Neural cell (in vitro differentiated cells): ENCODE measurements around the gene LCAT. TPM values are rescaled to one million over a fixed set of nuclear protein-coding genes. Genes with fewer than 3 reads are reported as not detected.
"Not testable (repeated sequence)": the region's sequence is repeated elsewhere in the genome, so short reads cannot be mapped to it uniquely, and the experiment has no call there.

Experiments used
- H2AFZ ChIP-seq: fragments of 200-600, 300-800 bp; sonication (generic), shearing (Covaris generic); 2 replicates; pipeline ENCODE4 v1.6.0; 2014; ENCODE audit warnings: low read depth, mild to moderate bottlenecking, antibody characterized with exemption, low read length, moderate library complexity
- H3F3A ChIP-seq: fragments of 200-600 bp; shearing (Covaris generic); 2 replicates; pipeline ENCODE4 v1.6.1; 2016; ENCODE audit warnings: mild to moderate bottlenecking, moderate library complexity, mixed read lengths, antibody characterized with exemption, low read length; ENCODE audit not compliant: insufficient read depth, poor library complexity, severe bottlenecking
- H3K27ac ChIP-seq: fragments of 200-600, 300-800 bp; sonication (generic), shearing (Covaris generic); 2 replicates; pipeline ENCODE4 v1.5.1; 2014; ENCODE audit warnings: mild to moderate bottlenecking, low read length, moderate library complexity
- H3K27me3 ChIP-seq: fragments of 300-800, 200-600 bp; sonication (generic), shearing (Covaris generic); 2 replicates; pipeline ENCODE4 v1.6.0; 2014; ENCODE audit warnings: mild to moderate bottlenecking, low read depth, low read length, moderate library complexity; ENCODE audit not compliant: insufficient read depth
- H3K36me3 ChIP-seq: fragments of 300-800, 200-600 bp; sonication (generic), shearing (Covaris generic); 2 replicates; pipeline ENCODE4 v1.5.1; 2014; ENCODE audit warnings: mild to moderate bottlenecking, antibody characterized with exemption, low read length, moderate library complexity; ENCODE audit not compliant: insufficient read depth
- H3K4me2 ChIP-seq: fragments of 300-800, 200-600 bp; sonication (generic), shearing (Covaris generic); 2 replicates; pipeline ENCODE4 v1.6.0; 2014; ENCODE audit warnings: mild to moderate bottlenecking, low read length
- H3K4me3 ChIP-seq: fragments of 300-800, 200-600 bp; sonication (generic), shearing (Covaris generic); 2 replicates; pipeline ENCODE4 v1.5.1; 2014; ENCODE audit warnings: mild to moderate bottlenecking, low read length, moderate library complexity
- H3K79me2 ChIP-seq: fragments of 200-600 bp; shearing (Covaris generic); replicated peaks from 2 replicates; pipeline ENCODE4 v1.6.0; 2014; ENCODE audit warnings: mild to moderate bottlenecking, low read length, moderate library complexity; ENCODE audit not compliant: insufficient read depth
- H3K9ac ChIP-seq: fragments of 300-800, 200-600 bp; sonication (generic), shearing (Covaris generic); 2 replicates; pipeline ENCODE4 v1.6.1; 2016; ENCODE audit warnings: mild to moderate bottlenecking, low read length, mixed read lengths
- H3K9me2 ChIP-seq: fragments of 200-600 bp; shearing (Covaris generic); 2 replicates; pipeline ENCODE4 v1.6.1; 2016; ENCODE audit warnings: mild to moderate bottlenecking, low read length, mixed read lengths; ENCODE audit not compliant: insufficient read depth
- H3K9me3 ChIP-seq: fragments of 200-600, 300-800 bp; sonication (generic), shearing (Covaris generic); 2 replicates; pipeline ENCODE4 v1.6.1; 2016; ENCODE audit warnings: mild to moderate bottlenecking, mixed run types, low read length, moderate library complexity, mixed read lengths
- H4K20me1 ChIP-seq: fragments of 200-600 bp; shearing (Covaris generic); 2 replicates; pipeline ENCODE4 v1.6.1; 2016; ENCODE audit warnings: mild to moderate bottlenecking, mixed run types; ENCODE audit not compliant: insufficient read depth
- CTCF ChIP-seq: fragments of 450-650 bp; IDR thresholded peaks from 2 replicates; pipeline ENCODE4 v1.5.1; 2014; ENCODE audit warnings: antibody characterized with exemption, mild to moderate bottlenecking, moderate library complexity; ENCODE audit not compliant: poor library complexity, severe bottlenecking
- EP300 ChIP-seq: fragments of 450-650 bp; conservative IDR thresholded peaks from 2 replicates; pipeline ENCODE4 v1.6.1; 2014; ENCODE audit warnings: antibody characterized with exemption, mild to moderate bottlenecking, moderate library complexity; ENCODE audit not compliant: poor library complexity, severe bottlenecking
- EZH2 ChIP-seq: fragments of 200-600, 300-800 bp; shearing (Covaris generic), sonication (generic); IDR thresholded peaks from 2 replicates; pipeline ENCODE4 v1.6.1; 2014; ENCODE audit warnings: antibody characterized with exemption, low read length, borderline replicate concordance, mild to moderate bottlenecking; ENCODE audit not compliant: insufficient read depth, poor library complexity, severe bottlenecking
- MXI1 ChIP-seq: fragments of 450-650 bp; conservative IDR thresholded peaks from 2 replicates; pipeline ENCODE4 v1.6.1; 2014; ENCODE audit warnings: antibody characterized with exemption, mild to moderate bottlenecking; ENCODE audit not compliant: poor library complexity, severe bottlenecking
- POLR2AphosphoS5 ChIP-seq: IDR thresholded peaks from 2 replicates; pipeline ENCODE4 v1.6.1; 2012
- RAD21 ChIP-seq: fragments of 450-650 bp; conservative IDR thresholded peaks from 2 replicates; pipeline ENCODE4 v1.6.1; 2014; ENCODE audit warnings: antibody characterized with exemption, mild to moderate bottlenecking, moderate library complexity
- REST ChIP-seq: IDR thresholded peaks from 2 replicates; pipeline ENCODE4 v1.6.1; 2012; ENCODE audit warnings: borderline replicate concordance
- SMC3 ChIP-seq: fragments of 450-650 bp; conservative IDR thresholded peaks from 2 replicates; pipeline ENCODE4 v1.6.1; 2014; ENCODE audit warnings: antibody characterized with exemption, mild to moderate bottlenecking, moderate library complexity; ENCODE audit not compliant: poor library complexity
- TAF1 ChIP-seq: IDR thresholded peaks from 2 replicates; pipeline ENCODE4 v1.6.1; 2012; ENCODE audit warnings: low read depth
- polyA plus RNA-seq: library from polyadenylated mRNA; depleted of rRNA; stranded (reverse); fragments of >200 nt; gene quantifications from 2 replicates; pipeline ENCODE4 v1.2.3, GENCODE V29; 2014

Gene LCAT
- polyA plus RNA-seq, 1 donor from 2014 or later, result 0.32 TPM

- H3K4me3 ChIP-seq, result no peak overlapping the region
- H3K79me2 ChIP-seq, result no peaks in the 10 kb centered on the region
- no peaks in the 10 kb centered on the region for H4K20me1 ChIP-seq
- no peaks in the 10 kb centered on the region for H3K9me2 ChIP-seq
- H3K27ac ChIP-seq, result no peak overlapping the region
- TF ChIP-seq TAF1 (no peak), SMC3 (no peak), EP300 (no peak), CTCF (no peak), POLR2AphosphoS5 (no peak), MXI1 (no peak), REST (no peak), RAD21 (no peak), EZH2 (no peak)
- H2AFZ ChIP-seq, result no peak overlapping the region
- H3K4me2 ChIP-seq, result no peak overlapping the region
- no peaks in the 10 kb centered on the region for H3K27me3 ChIP-seq
- H3K36me3 ChIP-seq, result no peaks in the 10 kb centered on the region
- H3F3A ChIP-seq, result no peaks in the 10 kb centered on the region
- H3K9ac ChIP-seq, result no peak overlapping the region
- H3K9me3 ChIP-seq, result no peaks in the 10 kb centered on the region
Measured at GRCh38 chr16:67976205-67976604, 32.3 kb upstream of the LCAT start.

DNA sequence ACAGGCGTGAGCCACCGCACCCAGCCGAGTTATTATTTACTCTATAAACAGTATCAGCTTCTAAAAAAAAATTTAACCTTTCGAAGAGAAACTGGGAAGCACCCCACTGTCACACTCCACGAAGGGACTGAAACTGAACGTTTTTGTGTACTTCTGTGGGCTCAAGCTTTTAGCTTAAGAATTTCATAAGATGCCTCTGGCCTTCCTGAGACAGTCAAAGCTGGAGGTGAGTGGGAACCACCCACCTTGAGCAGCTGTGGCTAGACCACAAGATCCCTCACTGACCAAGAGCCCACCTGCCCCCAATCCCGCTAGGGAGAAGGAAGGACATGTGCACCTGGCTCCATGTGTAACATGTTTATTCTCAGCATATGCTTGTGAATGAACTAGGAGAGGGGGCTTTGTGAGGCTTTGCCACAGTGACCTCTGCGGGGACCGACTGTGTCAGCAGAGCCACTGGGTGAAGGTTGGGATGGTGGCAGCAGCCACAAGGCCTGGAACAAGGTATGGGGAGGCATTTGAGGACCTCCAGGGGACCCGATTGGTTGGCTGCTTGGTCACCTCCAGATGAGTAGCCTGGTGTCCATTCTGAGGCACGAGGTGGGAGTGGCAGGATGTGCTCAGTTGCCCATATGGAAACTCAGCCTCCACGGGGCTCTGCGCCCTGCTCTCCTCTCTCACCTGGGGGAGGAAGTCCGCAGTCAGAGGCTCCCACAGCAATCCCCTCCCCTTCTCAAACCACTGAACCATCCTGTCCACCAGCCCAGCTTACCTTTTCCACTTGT lies 31.6 kb upstream of the LCAT start:
- Histone ChIP-seq H3K9ac (no peak overlapping the region), H3K4me2 (no peak overlapping the region), H3K27me3 (no peaks in the 10 kb centered on the region), H3K9me3 (no peaks in the 10 kb centered on the region), H4K20me1 (no peaks in the 10 kb centered on the region), H2AFZ (no peak overlapping the region), H3K4me3 (no peak overlapping the region), H3K36me3 (no peaks in the 10 kb centered on the region), H3K79me2 (no peaks in the 10 kb centered on the region), H3F3A (no peaks in the 10 kb centered on the region), H3K27ac (no peak overlapping the region), H3K9me2 (no peaks in the 10 kb centered on the region)
- TF ChIP-seq EZH2 (no peak), SMC3 (no peak), TAF1 (no peak), POLR2AphosphoS5 (no peak), MXI1 (no peak), RAD21 (no peak), EP300 (no peak), REST (no peak), CTCF (no peak)

GRCh38 chr16:67972285-67972684 lies 28.4 kb upstream of the LCAT start:
- H4K20me1 ChIP-seq, H3K9ac ChIP-seq, H3K27ac ChIP-seq, H3K4me2 ChIP-seq, H3F3A ChIP-seq, H3K9me3 ChIP-seq, H3K36me3 ChIP-seq, H3K4me3 ChIP-seq, H3K9me2 ChIP-seq, H2AFZ ChIP-seq, H3K79me2 ChIP-seq: not testable (repeated sequence)
- peaks cover 25% of the 10 kb centered on the region for H3K27me3 ChIP-seq
